Adrenal gland (tissue), 19 donors: Measurements from ENCODE around the gene RPP40. TPM values are rescaled to one million over a fixed set of nuclear protein-coding genes. Genes with fewer than 3 reads are reported as not detected.

Source experiments
- DNase-seq, 7 donors: peaks; one replicate each; pipeline ENCODE4 v3.0.0-alpha.2; 2019 to 2020
- H3K27ac ChIP-seq, 5 donors: fragments of 200-600 bp; sonication (generic) in 4 of 5; 1 replicate in 3 of 5; 2 replicates in 2 of 5; pipeline versions ENCODE4 v1.5.1 to v1.8.0; 2016 to 2020; ENCODE audit warnings: mild to moderate bottlenecking in 1 of 5
- H3K27me3 ChIP-seq: fragments of 200-600 bp; 2 replicates; pipeline ENCODE4 v1.8.0; 2021
- H3K36me3 ChIP-seq, 2 donors: fragments of 200-600 bp; replicated peaks in 1 of 2; 1 replicate in 1 of 2; 2 replicates in 1 of 2; pipeline versions ENCODE4 v1.5.1 to v1.8.0; 2018 to 2022
- H3K4me1 ChIP-seq, 2 donors: fragments of 200-600 bp; replicated peaks in 1 of 2; 1 replicate in 1 of 2; 2 replicates in 1 of 2; pipeline versions ENCODE4 v1.5.1 to v1.8.0; 2018 to 2021
- H3K4me3 ChIP-seq, 4 donors: fragments of 200-600 bp; sonication (generic) in 3 of 4; one replicate each; pipeline ENCODE4 v1.5.1; 2016 to 2018
- H3K9me3 ChIP-seq, 3 donors: fragments of 200-600 bp; sonication (generic) in 1 of 3; replicated peaks in 1 of 3; 1 replicate in 2 of 3; 2 replicates in 1 of 3; pipeline versions ENCODE4 v1.5.1 to v1.8.0; 2016 to 2021
- POLR2A ChIP-seq, 2 donors: fragments of 450-650 bp; IDR thresholded peaks; one replicate each; pipeline ENCODE4 v1.6.1; 2017; ENCODE audit warnings: antibody characterized with exemption in 2 of 2, mild to moderate bottlenecking in 2 of 2, moderate library complexity in 1 of 2
- WGBS, 4 donors: extraction: QIAGEN DNeasy Blood & Tissue Kit in 2 of 4; methylation state at CpG; one replicate each; pipeline versions ENCODE4 v1.1.5 to v1.1.7; 2013 to 2017; 5-methylcytosine and 5-hydroxymethylcytosine counted together
- intact Hi-C, 2 donors: fragments of 100-400 bp; cut with DNase I; formaldehyde crosslinking; loops; one replicate each; pipeline versions ENCODE4 v1.14.1 to v1.15.0; 2022 to 2023
- long read RNA-seq, 10 donors: library from polyadenylated mRNA in 3 of 10; unstranded in 2 of 10; stranded (forward) in 1 of 10; transcript quantifications; one replicate each; pipeline ENCODE4 v2.0.0 and lab custom pipeline, GENCODE V29; 2021 to 2026
- polyA plus RNA-seq, 3 donors: library from polyadenylated mRNA; stranded (reverse); fragments of 200-250 nt in 2 of 3; fragments of 350-450 nt in 1 of 3; fragmentation: Illumina TruSeq in 1 of 3; extraction: RNeasy Lipid Tissue Mini Kit (QIAGEN cat#74804) in 1 of 3; gene quantifications; one replicate each; pipeline ENCODE4 v1.2.3, GENCODE V29; 2013 to 2014
- total RNA-seq, 9 donors: library from RNA; depleted of rRNA in 4 of 9; stranded (reverse); fragments of >200 nt in 4 of 9; fragments of 120-200 nt in 1 of 9; fragmentation: NEBNext Ultra II Directional in 1 of 9; extraction: Animal tissue kit (Norgen Biotek cat#: 25700) in 1 of 9; gene quantifications; one replicate each; pipeline versions ENCODE4 v1.1.0 to v1.2.4, GENCODE V29; 2013 to 2023
- TF ChIP-seq, protein P1 (sequence below), 6 experiments: fragments of 450-650 bp in 4 of 6; fragments of 200-600 bp in 2 of 6; sonication (generic) in 1 of 6; IDR thresholded peaks; 1 replicate in 5 of 6; 2 replicates in 1 of 6; pipeline versions ENCODE4 v1.5.1 to v1.8.0; 2016 to 2021; ENCODE audit warnings: antibody characterized with exemption in 6 of 6, mild to moderate bottlenecking in 2 of 6, moderate library complexity in 1 of 6
- donor health status: healthy with polysubstance abuse.
- donor health status: Bipolar disorder and iron deficiency.
- donor health status: DM: yes; HTN: yes; CAD: no.
- donor health status: DM: no; HTN: no; CAD: no.
- donor health status: DM: no; HTN: no; CAD: no.
- donor health status: DM: yes; HTN: yes; CAD: no.

The RPP40 gene
- total RNA-seq (10 to 100 TPM in 7 of 9 donors, 1 to 10 TPM in 2; 5.2 to 36.5 (median 15.8) TPM), polyA plus RNA-seq (10 to 100 TPM in 2 of 3 donors, 1 to 10 TPM in 1; 6.0 to 38.8 (median 13.6) TPM)
- long read RNA-seq, donor 1, transcript RPP40-202 (8 exons, 1,483 nt), result major isoform, 12 of 15 reads
- long read RNA-seq, donor 1, partial matches to known transcripts, result 0 of 15 reads
- long read RNA-seq, donor 1, other reads (novel, unspliced or antisense), result 0 of 15 reads
- long read RNA-seq, donor 2, transcript RPP40-202 (8 exons, 1,483 nt), result major isoform, 16 of 16 reads
- long read RNA-seq, donor 2, partial matches to known transcripts, result 0 of 16 reads
- long read RNA-seq, donor 2, other reads (novel, unspliced or antisense), result 0 of 16 reads
- long read RNA-seq, donor 3, transcript RPP40-202 (8 exons, 1,483 nt), result major isoform, 10 of 10 reads
- long read RNA-seq, donor 3, partial matches to known transcripts, result 0 of 10 reads
- long read RNA-seq, donor 3, other reads (novel, unspliced or antisense), result 0 of 10 reads
- long read RNA-seq, donor 4, transcript RPP40-202 (8 exons, 1,483 nt), result major isoform, 23 of 27 reads
- long read RNA-seq, donor 4, partial matches to known transcripts, result 1 of 27 reads
- long read RNA-seq, donor 4, other reads (novel, unspliced or antisense), result 1 of 27 reads
- long read RNA-seq, donor 5, transcript RPP40-202 (8 exons, 1,483 nt), result major isoform, 12 of 17 reads
- long read RNA-seq, donor 5, partial matches to known transcripts, result 2 of 17 reads
- long read RNA-seq, donor 5, other reads (novel, unspliced or antisense), result 0 of 17 reads
- long read RNA-seq, donor 6, transcript RPP40-202 (8 exons, 1,483 nt), result major isoform, 16 of 17 reads
- long read RNA-seq, donor 6, partial matches to known transcripts, result 0 of 17 reads
- long read RNA-seq, donor 6, other reads (novel, unspliced or antisense), result 1 of 17 reads
- long read RNA-seq, donor 7, transcript RPP40-202 (8 exons, 1,483 nt), result major isoform, 5 of 9 reads
- long read RNA-seq, donor 7, partial matches to known transcripts, result 0 of 9 reads
- long read RNA-seq, donor 7, other reads (novel, unspliced or antisense), result 0 of 9 reads
- long read RNA-seq, donor 8, transcript RPP40-202 (8 exons, 1,483 nt), result major isoform, 23 of 25 reads
- long read RNA-seq, donor 8, partial matches to known transcripts, result 0 of 25 reads
- long read RNA-seq, donor 8, other reads (novel, unspliced or antisense), result 0 of 25 reads
- long read RNA-seq, donor 9, transcript RPP40-202 (8 exons, 1,483 nt), result major isoform, 13 of 16 reads
- long read RNA-seq, donor 9, partial matches to known transcripts, result 0 of 16 reads
- long read RNA-seq, donor 9, other reads (novel, unspliced or antisense), result 0 of 16 reads
- long read RNA-seq, donor 10, transcript RPP40-202 (8 exons, 1,483 nt), result major isoform, 7 of 11 reads
- long read RNA-seq, donor 10, partial matches to known transcripts, result 0 of 11 reads
- long read RNA-seq, donor 10, other reads (novel, unspliced or antisense), result 0 of 11 reads

- Histone ChIP-seq H3K36me3 (peaks cover 0 to 9% of the 10 kb centered on the region in 2 donors), H3K27ac (peak within 1 kb of the TSS; percentile 46 to 88 (median 64)), H3K9me3 (no peaks in the 10 kb centered on the region), H3K27me3 (no peaks in the 10 kb centered on the region), H3K4me1 (peaks cover 0 to 7% of the 10 kb centered on the region in 2 donors), H3K4me3 (peak within 1 kb of the TSS; percentile 5 to 87 (median 66))
- 0 to 1% (median 0%) methylated on average over 19 to 64 of the region's 64 CpGs for WGBS, 4 donors
- DNase-seq, result peak; percentile 97 to 99 (median 99)
- intact Hi-C loops, result no loop called here
- TF ChIP-seq, protein P1, sequence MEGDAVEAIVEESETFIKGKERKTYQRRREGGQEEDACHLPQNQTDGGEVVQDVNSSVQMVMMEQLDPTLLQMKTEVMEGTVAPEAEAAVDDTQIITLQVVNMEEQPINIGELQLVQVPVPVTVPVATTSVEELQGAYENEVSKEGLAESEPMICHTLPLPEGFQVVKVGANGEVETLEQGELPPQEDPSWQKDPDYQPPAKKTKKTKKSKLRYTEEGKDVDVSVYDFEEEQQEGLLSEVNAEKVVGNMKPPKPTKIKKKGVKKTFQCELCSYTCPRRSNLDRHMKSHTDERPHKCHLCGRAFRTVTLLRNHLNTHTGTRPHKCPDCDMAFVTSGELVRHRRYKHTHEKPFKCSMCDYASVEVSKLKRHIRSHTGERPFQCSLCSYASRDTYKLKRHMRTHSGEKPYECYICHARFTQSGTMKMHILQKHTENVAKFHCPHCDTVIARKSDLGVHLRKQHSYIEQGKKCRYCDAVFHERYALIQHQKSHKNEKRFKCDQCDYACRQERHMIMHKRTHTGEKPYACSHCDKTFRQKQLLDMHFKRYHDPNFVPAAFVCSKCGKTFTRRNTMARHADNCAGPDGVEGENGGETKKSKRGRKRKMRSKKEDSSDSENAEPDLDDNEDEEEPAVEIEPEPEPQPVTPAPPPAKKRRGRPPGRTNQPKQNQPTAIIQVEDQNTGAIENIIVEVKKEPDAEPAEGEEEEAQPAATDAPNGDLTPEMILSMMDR (IDR thresholded peaks at IDR 0.05), result peak; percentile 78 to 89 (median 85)
- TF ChIP-seq POLR2A (IDR thresholded peaks at IDR 0.05), result peak in 1 of 2 donors; percentile 66
Observed at GRCh38 chr6:5003604-5004372, at the start of gene RPP40. Gene RPP40 (minus strand): TSS chr6:5004037. CDS start chr6:5004002, 35 bp downstream.

DNA sequence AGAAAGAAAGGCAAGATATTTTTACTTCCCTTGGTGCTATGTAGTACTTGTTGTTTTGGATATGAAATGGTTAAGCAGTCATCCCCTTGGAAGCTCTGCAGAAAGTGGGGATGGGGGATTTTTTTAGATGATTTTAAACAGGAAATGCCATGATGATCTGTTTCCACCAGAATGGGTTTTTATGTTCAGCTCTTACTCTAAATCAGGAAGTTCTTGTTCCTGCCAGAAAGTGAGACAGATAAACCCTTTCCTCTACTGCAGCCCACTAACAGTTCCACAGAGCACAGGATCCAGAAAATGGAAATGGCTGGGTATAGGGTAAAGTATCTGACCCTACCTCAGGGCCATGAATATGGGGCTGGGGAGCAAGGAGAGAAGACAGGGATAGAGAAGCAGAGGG is 49.2 kb upstream of the RPP40 start:
- H3K4me3 ChIP-seq, result no peak overlapping the region
- intact Hi-C loops, result no loop called here

DNA sequence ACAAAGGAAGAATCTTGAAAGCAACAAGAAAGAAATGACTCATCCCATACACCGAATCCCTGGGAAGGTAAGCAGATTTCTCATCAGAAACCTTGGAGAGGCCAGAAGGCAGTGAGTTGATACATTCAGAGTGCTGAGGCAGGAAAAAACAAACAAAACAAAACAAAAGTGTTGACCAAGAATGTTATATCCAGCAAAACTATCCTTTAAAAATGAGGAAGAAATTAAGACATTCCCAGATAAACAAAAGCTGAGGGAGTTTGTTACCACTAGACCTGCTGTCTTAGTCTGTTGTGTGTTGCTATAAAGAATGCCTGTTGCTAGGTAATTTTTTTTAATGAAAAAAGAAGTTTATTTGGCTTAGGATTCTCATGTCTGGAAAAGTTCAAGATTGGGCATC is 47.6 kb upstream of the RPP40 start:
- no peaks in the 10 kb centered on the region for H3K36me3 ChIP-seq
- intact Hi-C loops, result no loop called here
- WGBS, 4 donors, result 73 to 90% (median 85%) methylated on average over 1 of the region's 1 CpG
- no peak for DNase-seq
- H3K4me3 ChIP-seq, result no peak overlapping the region
- H3K4me1 ChIP-seq, result no peaks in the 10 kb centered on the region
- H3K9me3 ChIP-seq, result peaks cover 0 to 11% (median 0%) of the 10 kb centered on the region in 3 donors
- no peak overlapping the region for H3K27ac ChIP-seq
- H3K27me3 ChIP-seq, result no peaks in the 10 kb centered on the region
- TF ChIP-seq, protein P1 (IDR thresholded peaks at IDR 0.05), result no peak
- TF ChIP-seq POLR2A (IDR thresholded peaks at IDR 0.05), result no peak

More for the DNA sequence above, 49.2 kb upstream of the RPP40 start:
- TF ChIP-seq POLR2A (IDR thresholded peaks at IDR 0.05), result no peak
- TF ChIP-seq, protein P1 (IDR thresholded peaks at IDR 0.05), result no peak
- no peaks in the 10 kb centered on the region for H3K27me3 ChIP-seq
- H3K4me1 ChIP-seq, result no peaks in the 10 kb centered on the region
- no peak overlapping the region for H3K27ac ChIP-seq
- H3K9me3 ChIP-seq, result peaks cover 0 to 11% (median 0%) of the 10 kb centered on the region in 3 donors
- no peaks in the 10 kb centered on the region for H3K36me3 ChIP-seq
- DNase-seq, result no peak
